Measurements from ENCODE around the gene CPEB3. TPM values are rescaled to one million over a fixed set of nuclear protein-coding genes. Genes with fewer than 3 reads are reported as not detected.

CPEB3 gene
- total and polyA plus RNA-seq, 4 donors = 2.1 to 8.4 (median 5.1) TPM

DNA sequence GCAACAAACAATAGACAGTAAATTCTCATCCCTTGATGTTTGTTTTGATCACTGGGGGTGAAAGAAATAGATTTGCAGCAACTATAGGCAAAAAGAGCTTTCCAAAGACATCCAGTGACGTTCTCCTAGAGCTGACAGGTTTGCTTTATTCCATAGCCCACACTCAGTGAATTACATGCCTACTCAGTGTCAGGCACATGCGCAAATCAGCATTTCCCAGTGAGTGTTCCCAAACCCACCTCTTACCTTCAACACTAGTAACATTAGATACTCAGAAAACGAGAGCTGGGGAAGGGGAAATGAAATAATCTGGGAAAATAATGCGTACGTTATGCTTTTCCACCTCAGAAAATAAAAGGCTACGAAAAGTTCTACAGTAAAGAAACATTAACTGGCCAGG lies 144.1 kb downstream of the CPEB3 start:
- no peaks in the 10 kb centered on the region for H3K27me3 ChIP-seq (ENCODE audit: control insufficient read depth in 4 of 4, insufficient read depth in 4 of 4, low read length in 3 of 4)
- 92% methylated on average over 6 of the region's 6 CpGs for WGBS
- H3K4me3 ChIP-seq (ENCODE audit: low read depth in 1 of 3, low read length in 3 of 3) = no peak overlapping the region
- H3K36me3 ChIP-seq (ENCODE audit: control insufficient read depth in 4 of 4, insufficient read depth in 3 of 4, low read depth in 1 of 4, low read length in 3 of 4) = no peaks in the 10 kb centered on the region
- no peaks in the 10 kb centered on the region for H3K9me3 ChIP-seq (ENCODE audit: control insufficient read depth in 4 of 4, low read length in 3 of 4)
- H3K27ac ChIP-seq (ENCODE audit: low read depth in 1 of 2, low read length in 2 of 2) = no peak overlapping the region
- H3K4me1 ChIP-seq (ENCODE audit: control insufficient read depth in 4 of 4, insufficient read depth in 4 of 4, low read length in 3 of 4) = no peaks in the 10 kb centered on the region
- TF ChIP-seq EGR1 (IDR thresholded peaks at IDR 0.05; ENCODE audit: low read depth in 2 of 2) = no peak
- no peak for TF ChIP-seq NR2F2 (IDR thresholded peaks at IDR 0.05)
- no peak for TF ChIP-seq FOXA1 (IDR thresholded peaks at IDR 0.05)
- no peak for TF ChIP-seq JUND (IDR thresholded peaks at IDR 0.05)
- TF ChIP-seq RAD21 (IDR thresholded peaks at IDR 0.05) = no peak
- TF ChIP-seq, protein P1, sequence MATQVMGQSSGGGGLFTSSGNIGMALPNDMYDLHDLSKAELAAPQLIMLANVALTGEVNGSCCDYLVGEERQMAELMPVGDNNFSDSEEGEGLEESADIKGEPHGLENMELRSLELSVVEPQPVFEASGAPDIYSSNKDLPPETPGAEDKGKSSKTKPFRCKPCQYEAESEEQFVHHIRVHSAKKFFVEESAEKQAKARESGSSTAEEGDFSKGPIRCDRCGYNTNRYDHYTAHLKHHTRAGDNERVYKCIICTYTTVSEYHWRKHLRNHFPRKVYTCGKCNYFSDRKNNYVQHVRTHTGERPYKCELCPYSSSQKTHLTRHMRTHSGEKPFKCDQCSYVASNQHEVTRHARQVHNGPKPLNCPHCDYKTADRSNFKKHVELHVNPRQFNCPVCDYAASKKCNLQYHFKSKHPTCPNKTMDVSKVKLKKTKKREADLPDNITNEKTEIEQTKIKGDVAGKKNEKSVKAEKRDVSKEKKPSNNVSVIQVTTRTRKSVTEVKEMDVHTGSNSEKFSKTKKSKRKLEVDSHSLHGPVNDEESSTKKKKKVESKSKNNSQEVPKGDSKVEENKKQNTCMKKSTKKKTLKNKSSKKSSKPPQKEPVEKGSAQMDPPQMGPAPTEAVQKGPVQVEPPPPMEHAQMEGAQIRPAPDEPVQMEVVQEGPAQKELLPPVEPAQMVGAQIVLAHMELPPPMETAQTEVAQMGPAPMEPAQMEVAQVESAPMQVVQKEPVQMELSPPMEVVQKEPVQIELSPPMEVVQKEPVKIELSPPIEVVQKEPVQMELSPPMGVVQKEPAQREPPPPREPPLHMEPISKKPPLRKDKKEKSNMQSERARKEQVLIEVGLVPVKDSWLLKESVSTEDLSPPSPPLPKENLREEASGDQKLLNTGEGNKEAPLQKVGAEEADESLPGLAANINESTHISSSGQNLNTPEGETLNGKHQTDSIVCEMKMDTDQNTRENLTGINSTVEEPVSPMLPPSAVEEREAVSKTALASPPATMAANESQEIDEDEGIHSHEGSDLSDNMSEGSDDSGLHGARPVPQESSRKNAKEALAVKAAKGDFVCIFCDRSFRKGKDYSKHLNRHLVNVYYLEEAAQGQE (IDR thresholded peaks at IDR 0.05) = no peak
- no peak for TF ChIP-seq HNF4G (IDR thresholded peaks at IDR 0.05)
- TF ChIP-seq HNF4A (conservative IDR thresholded peaks at IDR 0.05) = no peak
- TF ChIP-seq YY1 (IDR thresholded peaks at IDR 0.05) = no peak
- no peak overlapping the region for H3K9ac ChIP-seq (ENCODE audit: low read depth in 1 of 2, low read length in 2 of 2)
- DNase-seq (ENCODE audit: low spot score) = no peak

DNA sequence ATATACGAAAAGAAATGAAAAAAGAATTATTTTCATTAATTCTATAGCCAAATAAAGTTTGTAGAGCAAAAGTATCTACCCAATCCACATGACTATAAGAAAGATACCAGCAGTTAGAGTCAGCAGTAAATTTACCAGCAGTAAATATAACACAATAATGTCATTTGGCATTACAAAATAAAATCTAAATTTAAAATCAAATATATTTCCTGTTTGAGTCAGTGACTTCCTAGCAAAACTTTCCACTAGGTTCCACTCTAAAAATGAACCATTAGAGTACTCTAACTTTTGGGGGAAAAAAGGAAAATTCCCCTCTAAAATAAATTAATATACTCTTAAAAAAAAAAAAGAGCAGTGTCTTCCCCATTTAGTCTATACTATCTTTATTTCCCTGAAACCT lies 144.8 kb downstream of the CPEB3 start:
- no peaks in the 10 kb centered on the region for H3K27me3 ChIP-seq (ENCODE audit: control insufficient read depth in 4 of 4, insufficient read depth in 4 of 4, low read length in 3 of 4)
- no peak overlapping the region for H3K9ac ChIP-seq (ENCODE audit: low read depth in 1 of 2, low read length in 2 of 2)
- TF ChIP-seq MAX (IDR thresholded peaks at IDR 0.05) (no peak), FOXA2 (IDR thresholded peaks at IDR 0.05) (no peak), NR2F2 (IDR thresholded peaks at IDR 0.05) (no peak), FOXA1 (IDR thresholded peaks at IDR 0.05) (no peak), YY1 (IDR thresholded peaks at IDR 0.05) (no peak), HNF4G (IDR thresholded peaks at IDR 0.05) (no peak), GABPA (IDR thresholded peaks at IDR 0.05 in 1 of 2, conservative IDR thresholded peaks at IDR 0.05 in 1 of 2) (no peak), EGR1 (IDR thresholded peaks at IDR 0.05; ENCODE audit: low read depth in 2 of 2) (no peak), RAD21 (IDR thresholded peaks at IDR 0.05) (no peak), RXRA (IDR thresholded peaks at IDR 0.05) (no peak), CTCF (IDR thresholded peaks at IDR 0.05; ENCODE audit: low read depth, low read length, missing input control) (no peak), JUND (IDR thresholded peaks at IDR 0.05) (no peak), HNF4A (conservative IDR thresholded peaks at IDR 0.05) (no peak), TAF1 (conservative IDR thresholded peaks at IDR 0.05) (no peak)
- no peak overlapping the region for H3K27ac ChIP-seq (ENCODE audit: low read depth in 1 of 2, low read length in 2 of 2)
- DNase-seq (ENCODE audit: low spot score) = no peak
- H3K36me3 ChIP-seq (ENCODE audit: control insufficient read depth in 4 of 4, insufficient read depth in 3 of 4, low read depth in 1 of 4, low read length in 3 of 4) = no peaks in the 10 kb centered on the region
- no peak overlapping the region for H3K4me3 ChIP-seq (ENCODE audit: low read depth in 1 of 3, low read length in 3 of 3)
- no peaks in the 10 kb centered on the region for H3K9me3 ChIP-seq (ENCODE audit: control insufficient read depth in 4 of 4, low read length in 3 of 4)
- no peaks in the 10 kb centered on the region for H3K4me1 ChIP-seq (ENCODE audit: control insufficient read depth in 4 of 4, insufficient read depth in 4 of 4, low read length in 3 of 4)
- WGBS = 80% methylated on average over 1 of the region's 1 CpG

Data from liver (tissue), 9 donors.